Measurements from ENCODE around the gene TMF1.

Gene TMF1, protein sequence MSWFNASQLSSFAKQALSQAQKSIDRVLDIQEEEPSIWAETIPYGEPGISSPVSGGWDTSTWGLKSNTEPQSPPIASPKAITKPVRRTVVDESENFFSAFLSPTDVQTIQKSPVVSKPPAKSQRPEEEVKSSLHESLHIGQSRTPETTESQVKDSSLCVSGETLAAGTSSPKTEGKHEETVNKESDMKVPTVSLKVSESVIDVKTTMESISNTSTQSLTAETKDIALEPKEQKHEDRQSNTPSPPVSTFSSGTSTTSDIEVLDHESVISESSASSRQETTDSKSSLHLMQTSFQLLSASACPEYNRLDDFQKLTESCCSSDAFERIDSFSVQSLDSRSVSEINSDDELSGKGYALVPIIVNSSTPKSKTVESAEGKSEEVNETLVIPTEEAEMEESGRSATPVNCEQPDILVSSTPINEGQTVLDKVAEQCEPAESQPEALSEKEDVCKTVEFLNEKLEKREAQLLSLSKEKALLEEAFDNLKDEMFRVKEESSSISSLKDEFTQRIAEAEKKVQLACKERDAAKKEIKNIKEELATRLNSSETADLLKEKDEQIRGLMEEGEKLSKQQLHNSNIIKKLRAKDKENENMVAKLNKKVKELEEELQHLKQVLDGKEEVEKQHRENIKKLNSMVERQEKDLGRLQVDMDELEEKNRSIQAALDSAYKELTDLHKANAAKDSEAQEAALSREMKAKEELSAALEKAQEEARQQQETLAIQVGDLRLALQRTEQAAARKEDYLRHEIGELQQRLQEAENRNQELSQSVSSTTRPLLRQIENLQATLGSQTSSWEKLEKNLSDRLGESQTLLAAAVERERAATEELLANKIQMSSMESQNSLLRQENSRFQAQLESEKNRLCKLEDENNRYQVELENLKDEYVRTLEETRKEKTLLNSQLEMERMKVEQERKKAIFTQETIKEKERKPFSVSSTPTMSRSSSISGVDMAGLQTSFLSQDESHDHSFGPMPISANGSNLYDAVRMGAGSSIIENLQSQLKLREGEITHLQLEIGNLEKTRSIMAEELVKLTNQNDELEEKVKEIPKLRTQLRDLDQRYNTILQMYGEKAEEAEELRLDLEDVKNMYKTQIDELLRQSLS

DNA sequence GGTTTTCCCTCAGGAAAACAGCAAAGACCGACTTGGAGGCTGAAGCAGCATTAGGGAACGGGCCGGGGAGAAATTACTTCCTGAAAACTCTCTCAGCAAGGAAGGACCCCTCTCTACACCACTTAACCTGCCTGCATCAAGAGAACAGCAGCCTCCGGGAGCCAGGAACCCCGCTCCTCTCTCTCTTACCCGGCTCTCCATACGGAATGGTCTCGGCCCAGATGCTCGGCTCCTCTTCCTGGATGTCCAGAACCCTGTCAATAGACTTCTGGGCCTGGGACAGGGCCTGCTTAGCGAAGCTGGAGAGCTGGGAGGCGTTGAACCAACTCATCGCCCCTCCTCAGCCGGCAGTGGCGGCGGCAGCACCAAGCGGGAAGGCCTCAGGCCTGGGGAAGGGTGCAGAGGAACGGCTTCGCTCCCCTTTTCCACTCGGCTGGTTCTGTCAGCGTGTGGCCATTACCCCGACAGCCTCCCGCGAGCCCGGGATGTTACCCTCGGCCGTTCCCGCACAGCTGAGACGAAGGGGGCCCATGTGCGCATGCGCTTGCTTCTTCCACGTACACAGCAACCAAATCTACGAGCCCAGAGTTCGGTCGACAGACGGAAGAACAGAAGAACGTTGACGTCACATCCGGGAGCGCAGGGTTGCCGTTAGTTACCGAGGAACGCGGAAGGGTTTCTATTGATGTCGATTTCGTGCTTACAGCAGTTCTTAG lies at the start of gene TMF1:
TSS of gene TMF1 (minus strand) at position 578 of the 716 bp plus-strand sequence. CDS start at position 331, 247 bp downstream.
- peak; percentile 98 for DNase-seq (ENCODE audit: low read depth, low spot score)

DNA sequence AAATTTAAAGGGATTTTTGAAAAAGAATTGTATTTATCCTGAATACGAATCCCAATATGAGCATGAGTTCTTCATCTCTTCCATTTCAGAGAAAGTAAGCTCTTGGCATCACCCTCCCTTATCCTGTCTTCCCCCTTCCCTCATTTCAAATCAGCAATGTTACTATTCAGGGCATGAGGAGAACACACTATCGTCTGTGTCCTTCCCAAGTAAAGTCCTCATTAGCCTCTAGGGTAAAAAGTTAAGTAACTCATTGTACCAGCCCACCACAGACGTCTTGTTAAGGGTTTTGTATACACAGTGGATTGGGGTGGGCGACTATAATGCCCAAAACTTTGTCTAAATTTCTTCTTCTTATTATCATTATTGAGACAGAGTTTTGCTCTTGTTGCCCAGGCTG lies 47.4 kb upstream of the TMF1 start:
- DNase-seq (ENCODE audit: low read depth, low spot score): no peak

DNA sequence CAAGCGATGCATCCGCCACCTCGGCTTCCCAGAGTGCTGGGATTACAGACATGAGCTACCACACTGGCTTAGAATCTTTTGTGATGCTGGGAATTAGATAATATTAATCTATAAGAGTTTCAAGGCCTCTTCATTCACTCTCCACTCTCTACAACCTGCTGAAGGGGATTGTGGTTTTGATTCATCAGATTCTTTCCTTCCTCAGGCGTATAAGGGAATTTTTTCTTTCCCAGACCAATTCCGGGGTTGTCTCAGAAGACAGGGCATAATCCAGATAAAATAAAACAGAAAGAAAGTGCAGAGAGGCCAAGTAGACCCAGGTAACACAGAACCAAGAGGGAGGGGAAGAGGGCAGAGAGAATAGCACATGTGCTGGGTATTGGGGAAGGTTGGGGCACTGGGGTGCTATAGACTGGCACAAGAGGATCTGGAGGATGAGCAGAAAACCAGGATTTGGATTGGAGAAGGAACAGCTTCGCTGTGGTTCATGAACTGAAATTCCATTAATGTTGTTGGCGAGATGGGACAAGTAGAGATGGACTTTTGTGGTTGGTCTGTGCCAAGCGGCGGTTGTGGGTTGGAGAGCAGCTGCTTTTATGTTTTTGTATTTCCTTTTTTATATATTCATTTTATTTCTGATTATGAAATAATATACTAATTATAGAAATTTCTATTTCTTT lies 45.4 kb upstream of the TMF1 start:
- DNase-seq (ENCODE audit: low read depth, low spot score): no peak

DNA sequence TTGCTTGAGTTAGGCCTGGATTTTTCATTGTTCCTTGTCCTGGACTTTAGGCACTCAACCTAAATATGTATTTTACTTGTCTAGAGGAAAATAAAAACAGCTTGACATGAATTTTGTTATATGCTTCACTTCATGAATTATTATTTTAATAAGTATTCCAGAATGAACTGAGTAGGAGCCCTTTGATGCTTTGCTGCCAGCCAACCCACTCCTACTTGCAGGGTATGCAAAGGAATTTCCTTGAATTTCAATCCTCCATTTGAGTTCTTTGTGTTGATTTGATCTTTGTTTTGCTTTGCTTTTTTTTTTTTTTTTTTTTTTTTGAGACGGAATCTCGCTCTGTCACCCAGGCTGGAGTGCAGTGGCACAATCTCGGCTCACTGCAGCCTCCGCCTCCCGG lies 44.2 kb upstream of the TMF1 start:
- no peak for DNase-seq (ENCODE audit: low read depth, low spot score)

DNA sequence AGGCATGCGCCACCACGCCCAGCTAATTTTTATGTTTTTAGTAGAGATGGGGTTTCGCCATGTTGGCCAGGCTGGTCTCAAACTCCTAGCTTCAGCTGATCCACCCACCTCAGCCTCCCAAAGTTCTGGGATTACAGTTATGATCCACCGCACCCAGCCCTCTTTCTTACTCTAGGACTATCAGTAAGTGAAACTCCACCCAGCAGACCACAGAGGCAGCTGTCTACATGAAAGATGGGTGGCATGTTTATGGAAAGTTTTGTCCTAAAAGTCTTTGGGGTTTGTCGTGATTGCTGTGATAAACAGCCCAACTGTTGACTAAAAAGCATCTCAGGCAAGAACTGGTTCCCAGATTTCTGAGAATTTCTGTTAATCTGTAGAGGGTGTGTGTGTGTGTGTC lies 43.5 kb upstream of the TMF1 start:
- DNase-seq (ENCODE audit: low read depth, low spot score): no peak

DNA sequence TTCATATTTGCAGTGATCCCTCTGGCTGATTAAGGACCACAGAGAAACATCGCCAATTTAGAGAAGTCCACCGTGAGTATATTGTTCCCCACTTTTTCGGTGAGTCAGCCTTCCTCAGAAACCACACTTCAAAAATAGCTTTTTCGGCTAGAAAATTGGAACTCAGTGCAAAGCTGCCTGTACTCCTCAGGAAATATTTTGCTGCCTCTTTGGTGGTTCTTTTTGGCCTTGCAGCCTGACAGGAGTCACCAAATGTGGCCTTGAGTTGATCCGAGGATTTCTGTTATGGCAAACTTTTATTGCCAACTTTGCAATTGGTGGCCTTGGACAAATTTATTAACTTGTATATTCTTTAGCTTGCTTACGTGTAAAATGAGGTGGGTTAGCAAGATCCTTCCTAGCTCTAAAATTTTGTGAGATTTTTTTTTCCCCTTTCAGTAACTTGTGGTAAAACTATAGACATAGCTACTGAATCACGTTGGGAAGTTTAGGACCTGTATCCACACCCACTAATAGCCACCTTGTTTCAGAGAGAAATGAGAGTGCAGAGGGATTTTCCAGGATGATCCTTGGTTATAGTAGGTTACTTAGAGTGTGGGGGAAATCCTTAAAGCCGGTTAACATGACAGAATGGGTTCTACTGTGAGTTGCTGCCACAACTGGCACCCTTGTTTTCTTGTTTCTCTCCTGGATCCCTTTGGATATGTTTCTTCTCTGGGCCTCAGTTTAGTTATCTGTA lies 42.5 kb upstream of the TMF1 start:
- no peak for DNase-seq (ENCODE audit: low read depth, low spot score)

DNA sequence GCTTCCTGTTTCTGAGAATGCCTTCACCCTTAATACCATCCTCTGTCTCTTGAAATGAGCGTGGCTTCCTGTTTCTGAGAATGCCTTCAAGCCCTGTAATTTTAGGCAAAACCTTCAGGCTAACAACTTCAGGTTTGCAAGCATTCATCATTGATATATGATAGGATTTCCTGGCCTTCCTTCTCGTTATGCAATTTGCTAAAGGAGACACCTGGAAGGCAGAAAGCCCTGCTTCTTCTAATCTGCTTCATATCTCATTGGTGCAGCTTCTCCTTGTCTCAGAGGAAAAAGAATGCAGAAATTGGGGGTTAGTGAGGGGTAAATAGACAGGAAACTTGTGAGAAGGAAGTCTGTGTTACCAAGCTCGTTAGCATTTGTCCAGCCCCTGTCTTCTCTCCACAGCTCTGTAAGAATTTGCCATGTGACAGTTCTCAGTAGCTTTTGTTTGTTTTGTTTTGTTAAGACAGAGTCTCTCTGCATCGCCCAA lies 39.9 kb upstream of the TMF1 start:
- peak; percentile 13 for DNase-seq (ENCODE audit: low read depth, low spot score)

DNA sequence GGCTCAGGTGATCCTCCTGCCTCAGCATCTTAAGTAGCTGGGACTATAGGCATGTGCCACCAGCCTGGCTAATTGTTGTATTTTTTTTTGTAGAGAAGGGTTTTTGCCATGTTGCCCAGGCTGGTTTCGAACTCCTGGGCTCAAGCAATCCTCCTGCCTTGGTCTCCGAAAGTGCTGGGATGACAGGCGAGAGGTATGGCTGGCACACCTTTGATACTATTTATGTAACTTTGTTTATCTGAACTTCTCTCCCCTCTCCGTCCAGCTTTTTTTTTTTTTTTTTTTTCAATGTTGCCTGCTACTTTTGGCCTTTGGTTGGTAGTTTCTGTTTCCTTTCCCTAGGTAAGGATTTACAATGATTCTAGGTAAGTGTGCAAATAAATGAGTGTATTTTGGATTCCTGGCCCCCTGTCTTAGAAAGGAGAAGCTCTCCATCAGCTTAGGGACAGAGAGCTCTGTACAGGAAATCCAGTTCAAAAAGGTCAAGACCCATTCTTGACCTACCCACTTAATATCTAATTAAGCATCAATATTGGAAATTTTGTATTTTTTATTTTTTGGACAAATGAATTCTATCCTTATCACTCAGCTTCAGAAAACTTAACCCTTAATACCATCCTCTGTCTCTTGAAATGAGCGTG lies 39.4 kb upstream of the TMF1 start:
- no peak for DNase-seq (ENCODE audit: low read depth, low spot score)

DNA sequence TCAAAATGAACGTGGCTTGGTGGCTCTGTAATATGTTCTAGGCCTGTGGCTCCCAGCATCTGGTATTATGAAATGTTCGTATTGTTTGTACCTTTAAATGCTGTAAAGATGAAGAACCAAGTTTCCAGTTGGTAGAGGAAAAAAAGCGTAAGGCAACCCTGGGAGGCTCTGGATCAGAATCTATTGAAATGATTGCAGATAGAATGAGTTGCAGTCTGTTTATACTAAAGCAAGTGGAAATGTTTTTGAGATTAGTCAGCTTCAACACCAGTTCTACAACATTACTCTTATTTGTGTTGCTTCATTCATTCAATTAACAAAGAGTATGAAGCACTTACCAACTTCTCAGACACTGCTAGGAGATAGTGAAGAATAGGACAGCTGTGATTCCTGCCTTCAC lies 37.9 kb upstream of the TMF1 start:
- DNase-seq (ENCODE audit: low read depth, low spot score): no peak

DNA sequence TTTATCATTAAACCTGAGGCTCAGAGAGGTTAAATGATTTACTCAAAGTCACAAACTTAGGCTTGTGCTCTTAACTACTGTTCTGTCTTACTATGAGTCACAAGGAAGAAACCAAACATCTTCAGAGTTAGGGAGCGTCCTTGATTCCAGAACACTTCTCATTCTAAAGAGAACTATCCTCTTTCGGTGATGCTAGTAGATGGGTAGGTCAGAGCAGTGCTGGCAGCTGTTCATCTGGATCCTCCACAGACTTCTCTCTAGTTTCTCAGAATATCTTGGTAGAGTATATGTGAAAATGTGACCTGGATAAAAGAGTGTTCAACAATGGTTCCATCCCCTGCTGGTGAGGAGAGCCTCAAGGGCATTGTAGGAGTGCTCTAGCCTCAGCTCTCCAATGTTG lies 35.9 kb upstream of the TMF1 start:
- DNase-seq (ENCODE audit: low read depth, low spot score): peak; percentile 11

DNA sequence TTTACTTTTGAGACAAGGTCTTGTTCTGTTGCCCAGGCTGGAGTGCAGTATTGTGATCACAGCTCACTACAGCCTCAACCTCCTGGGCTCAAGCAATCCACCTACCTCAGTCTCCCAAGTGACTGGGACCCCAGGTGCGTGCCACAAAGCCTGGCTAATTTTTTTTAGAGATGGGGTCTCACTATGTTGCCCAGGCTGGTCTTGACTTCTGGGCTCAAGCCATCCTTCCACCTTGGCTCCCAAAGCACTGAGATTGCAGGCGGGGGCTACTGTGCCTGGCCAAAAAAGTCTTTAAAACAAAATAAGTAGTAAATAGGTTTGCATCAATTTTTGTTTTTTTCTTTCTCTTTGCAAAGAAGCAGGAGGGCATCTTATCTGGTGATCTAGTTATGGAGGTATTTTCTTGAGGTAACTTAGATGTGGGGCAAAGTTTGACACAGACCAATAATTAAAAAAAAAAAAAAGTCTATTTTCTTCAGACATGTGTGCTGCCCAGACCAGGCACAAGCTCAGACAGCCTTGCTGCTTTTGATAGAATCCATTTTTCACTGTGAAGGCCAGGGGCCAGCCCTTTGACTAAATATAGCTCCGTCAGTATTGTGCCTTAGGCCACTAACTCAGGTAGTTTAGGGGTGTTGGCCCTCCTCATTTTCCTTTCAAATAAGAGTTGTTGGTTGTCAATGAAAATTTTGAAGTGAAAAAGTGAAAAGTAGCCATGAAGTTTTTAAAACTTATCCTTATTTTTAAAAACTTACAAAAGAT lies 35.1 kb upstream of the TMF1 start:
- DNase-seq (ENCODE audit: low read depth, low spot score): no peak

DNA sequence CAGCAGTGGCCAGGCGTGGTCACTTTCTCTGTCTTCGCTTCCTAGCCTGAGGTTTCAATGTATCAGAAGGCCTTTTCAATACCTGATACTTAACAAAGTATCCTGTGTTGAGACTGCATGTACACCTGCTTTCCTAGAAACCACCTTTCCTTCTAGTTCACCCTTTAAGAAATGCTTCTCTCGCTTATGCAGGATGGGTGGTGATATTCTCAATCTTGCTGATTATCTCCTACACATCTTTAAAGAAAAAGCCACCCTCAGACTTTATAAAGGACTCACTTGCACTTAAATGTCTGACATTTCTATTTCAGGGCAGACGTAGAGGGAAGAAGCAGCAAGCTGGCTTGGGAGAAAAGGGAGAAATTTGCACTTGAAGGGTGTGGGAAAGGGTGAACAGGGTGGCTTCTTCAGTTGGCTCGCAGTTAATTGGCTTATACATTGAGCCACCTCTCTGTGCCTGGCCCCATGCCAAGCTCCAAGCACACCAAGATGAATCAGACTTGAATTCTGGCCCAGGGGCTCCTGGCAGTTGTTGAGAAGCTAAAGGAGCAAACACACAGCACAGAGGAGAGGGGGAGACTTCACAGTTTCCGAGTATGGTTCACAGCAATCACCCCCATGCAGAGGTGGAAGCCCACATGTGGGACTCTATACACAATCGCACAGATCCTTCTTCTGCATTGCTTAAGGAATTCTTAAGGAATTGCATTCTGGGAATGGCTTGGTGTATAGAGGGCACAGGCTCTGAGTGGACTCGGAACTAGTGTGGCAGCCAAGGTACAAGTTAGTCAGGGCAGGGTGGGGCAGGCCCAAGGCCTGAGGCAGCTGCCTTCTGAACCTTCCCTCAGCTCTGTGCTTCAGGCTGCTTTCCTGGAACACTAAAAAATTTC lies 33.9 kb upstream of the TMF1 start:
- DNase-seq (ENCODE audit: low read depth, low spot score): peak; percentile 27

DNA sequence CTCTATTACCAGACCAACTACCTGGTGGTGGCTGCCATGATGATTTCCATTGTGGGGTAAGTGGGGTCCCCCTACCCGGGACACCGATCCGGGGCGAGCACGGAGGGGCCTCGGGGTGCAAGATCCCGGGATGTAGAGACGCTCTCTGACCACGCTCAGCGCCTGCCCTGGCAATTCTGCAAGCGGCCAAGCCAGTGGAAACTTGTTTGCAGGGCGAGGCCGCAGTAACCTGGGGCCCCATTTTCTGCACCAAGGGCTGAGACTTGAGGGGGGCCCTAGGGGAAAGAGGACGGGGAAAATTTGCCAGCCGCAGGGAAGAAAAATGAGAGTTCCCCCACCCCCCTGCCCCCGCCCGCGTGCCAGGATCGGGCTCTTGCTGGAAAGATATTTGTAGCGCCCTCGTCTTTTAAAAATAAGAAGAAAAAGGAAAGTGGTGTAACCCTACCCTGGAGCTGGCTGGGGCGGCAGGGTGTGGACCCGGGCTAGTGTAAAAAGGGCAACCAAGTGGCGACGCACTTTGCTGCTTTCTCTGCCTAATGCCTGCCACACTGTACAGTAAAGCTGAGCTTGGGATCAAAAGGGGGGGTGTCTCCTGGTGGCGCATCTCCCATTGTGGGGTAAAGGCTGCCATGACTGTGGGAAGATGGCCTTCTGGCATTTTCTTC lies 33.2 kb upstream of the TMF1 start:
- DNase-seq (ENCODE audit: low read depth, low spot score): peak; percentile 17

DNA sequence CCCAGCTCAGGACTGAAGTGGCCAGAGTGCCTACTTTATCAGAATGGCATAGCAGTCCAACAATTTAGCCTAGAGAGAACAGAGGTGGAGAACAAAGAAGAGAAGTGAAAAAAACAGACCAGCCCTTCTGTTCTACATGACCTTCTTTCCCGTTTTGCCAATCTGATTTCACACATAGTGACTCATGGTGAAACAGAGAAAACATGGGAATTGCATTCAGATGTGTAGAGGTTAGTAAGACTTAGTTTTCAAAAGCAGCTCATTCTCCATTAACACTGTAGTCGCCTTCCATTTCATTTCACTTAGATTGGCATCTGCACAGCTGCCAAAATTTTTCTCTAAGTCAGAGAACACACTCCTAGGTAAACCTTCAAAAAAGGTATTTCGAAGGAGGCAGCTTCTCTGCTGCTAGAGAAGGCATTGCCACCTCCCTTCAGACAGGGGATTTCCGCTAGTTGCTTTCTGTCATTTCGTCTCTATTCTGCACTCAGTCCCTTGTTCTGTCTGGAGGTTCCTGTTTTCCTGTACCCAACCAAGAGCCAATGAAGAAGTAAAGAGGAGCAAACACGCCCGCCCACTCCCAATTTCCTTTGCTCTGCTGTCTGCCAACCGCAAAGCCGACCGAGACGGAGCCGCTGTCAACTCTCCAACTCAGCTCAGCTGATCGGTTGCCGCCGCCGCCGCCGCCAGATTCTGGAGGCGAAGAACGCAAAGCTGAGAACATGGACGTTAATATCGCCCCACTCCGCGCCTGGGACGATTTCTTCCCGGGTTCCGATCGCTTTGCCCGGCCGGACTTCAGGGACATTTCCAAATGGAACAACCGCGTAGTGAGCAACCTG lies 32.4 kb upstream of the TMF1 start, which contains the start of gene ARL6IP5:
TSS of gene ARL6IP5 (plus strand) at position 612 of the 842 bp plus-strand sequence. CDS start at position 723, 111 bp downstream.
- peak; percentile 93 for DNase-seq (ENCODE audit: low read depth, low spot score)

DNA sequence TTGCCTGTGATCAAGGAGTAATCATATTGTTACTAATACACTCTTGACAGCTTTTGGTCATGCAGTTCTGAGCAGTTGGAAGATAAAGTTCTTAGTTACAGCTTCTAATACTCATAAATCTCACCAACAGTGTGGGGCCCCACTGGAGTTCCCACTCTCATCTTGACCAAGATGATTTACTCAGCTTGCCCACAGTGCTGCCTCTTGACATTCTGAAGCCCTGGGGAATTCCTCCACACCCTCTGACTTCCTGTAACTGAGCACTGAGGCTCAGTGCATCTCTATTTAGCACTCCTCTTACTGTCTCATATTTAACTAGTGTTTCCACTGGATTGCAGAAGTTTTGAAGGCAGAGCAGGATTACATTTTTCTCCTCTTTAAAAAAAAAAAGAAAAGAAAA lies 30.7 kb upstream of the TMF1 start:
- peak; percentile 25 for DNase-seq (ENCODE audit: low read depth, low spot score)

DNA sequence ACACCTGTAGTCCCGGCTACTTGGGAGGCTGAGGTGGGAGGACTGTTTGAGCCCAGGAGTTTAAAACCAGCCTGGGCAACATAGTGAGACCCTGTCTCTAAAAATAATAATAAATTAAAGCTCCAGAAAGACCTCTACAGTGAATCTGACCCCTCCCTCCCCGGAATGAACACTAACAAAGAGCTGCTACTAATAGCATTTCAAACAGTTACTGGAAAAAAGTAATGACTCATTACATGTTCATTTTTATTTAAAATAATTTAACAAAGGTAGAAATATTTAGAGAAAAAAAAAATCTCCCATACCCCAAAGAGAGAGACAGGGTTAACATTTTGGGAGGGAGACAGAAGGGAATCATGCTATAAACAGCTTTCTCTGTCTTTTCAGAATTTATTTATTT lies 30.2 kb upstream of the TMF1 start:
- DNase-seq (ENCODE audit: low read depth, low spot score): no peak
